Measurements from ENCODE around the gene SPINK13. TPM values are rescaled to one million over a fixed set of nuclear protein-coding genes. Genes with fewer than 3 reads are reported as not detected.

The SPINK13 gene
- total RNA-seq, 1 donor from 2014 or later = not detected

DNA sequence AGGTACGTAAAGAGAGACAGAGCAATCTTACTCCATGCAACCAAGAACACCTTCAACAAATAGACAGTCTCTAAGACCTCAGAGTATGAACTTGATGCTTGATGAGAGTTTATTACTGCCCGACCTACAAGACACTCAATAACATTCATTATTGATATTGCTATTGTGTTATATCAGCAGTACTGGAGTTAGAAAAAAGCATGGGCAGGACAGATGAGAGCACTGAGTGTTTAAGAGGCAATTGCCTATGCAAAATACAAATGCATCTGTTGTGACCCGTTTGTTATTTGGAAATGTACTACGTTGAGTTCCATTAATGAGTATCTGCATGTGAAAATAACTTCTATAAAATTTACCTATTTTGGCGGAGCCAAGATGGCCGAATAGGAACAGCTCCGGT lies 38.4 kb upstream of the SPINK13 start:
- no peak for DNase-seq (ENCODE audit: low spot score)
- no peaks in the 10 kb centered on the region for H3K4me1 Mint-ChIP-seq (ENCODE audit: low read depth)
- peaks cover 16% of the 10 kb centered on the region for H3K27me3 Mint-ChIP-seq (ENCODE audit: low read depth)
- H3K27ac Mint-ChIP-seq (ENCODE audit: unreplicated experiment) = no peak overlapping the region
- H3K4me3 Mint-ChIP-seq (ENCODE audit: unreplicated experiment) = no peak overlapping the region
- H3K36me3 Mint-ChIP-seq (ENCODE audit: low read depth) = no peaks in the 10 kb centered on the region
- no peaks in the 10 kb centered on the region for H3K9me3 Mint-ChIP-seq (ENCODE audit: low read depth)
- TF ChIP-seq, protein P1, sequence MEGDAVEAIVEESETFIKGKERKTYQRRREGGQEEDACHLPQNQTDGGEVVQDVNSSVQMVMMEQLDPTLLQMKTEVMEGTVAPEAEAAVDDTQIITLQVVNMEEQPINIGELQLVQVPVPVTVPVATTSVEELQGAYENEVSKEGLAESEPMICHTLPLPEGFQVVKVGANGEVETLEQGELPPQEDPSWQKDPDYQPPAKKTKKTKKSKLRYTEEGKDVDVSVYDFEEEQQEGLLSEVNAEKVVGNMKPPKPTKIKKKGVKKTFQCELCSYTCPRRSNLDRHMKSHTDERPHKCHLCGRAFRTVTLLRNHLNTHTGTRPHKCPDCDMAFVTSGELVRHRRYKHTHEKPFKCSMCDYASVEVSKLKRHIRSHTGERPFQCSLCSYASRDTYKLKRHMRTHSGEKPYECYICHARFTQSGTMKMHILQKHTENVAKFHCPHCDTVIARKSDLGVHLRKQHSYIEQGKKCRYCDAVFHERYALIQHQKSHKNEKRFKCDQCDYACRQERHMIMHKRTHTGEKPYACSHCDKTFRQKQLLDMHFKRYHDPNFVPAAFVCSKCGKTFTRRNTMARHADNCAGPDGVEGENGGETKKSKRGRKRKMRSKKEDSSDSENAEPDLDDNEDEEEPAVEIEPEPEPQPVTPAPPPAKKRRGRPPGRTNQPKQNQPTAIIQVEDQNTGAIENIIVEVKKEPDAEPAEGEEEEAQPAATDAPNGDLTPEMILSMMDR (IDR thresholded peaks at IDR 0.05) = no peak

DNA sequence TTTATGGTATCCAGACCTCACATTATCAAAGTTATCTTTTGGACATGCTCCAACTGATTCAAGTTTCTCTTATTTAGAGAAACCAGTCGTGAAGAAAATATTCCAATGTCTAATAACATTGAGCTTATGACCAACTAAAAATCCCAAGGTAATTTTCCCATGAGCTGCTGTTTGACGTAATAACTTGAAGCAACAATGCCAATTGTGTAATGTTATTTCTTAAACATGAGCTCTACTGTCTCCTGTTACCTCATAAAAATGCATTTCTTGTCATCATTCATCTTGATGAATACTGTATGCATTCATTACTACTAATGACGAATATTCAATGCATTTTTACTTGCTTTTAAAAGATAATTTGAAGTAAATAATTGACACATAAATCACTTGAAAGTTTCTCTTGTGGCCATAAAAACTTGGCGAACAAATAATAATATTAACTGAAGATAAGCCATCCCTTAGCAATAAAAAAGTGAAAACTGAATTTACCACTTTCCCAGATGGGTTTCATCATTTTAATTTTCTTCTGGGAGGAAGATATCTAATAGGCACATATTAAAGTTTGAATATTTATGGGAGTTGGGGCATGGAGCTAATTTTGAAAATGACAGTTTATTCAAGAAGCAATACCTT lies 30.7 kb upstream of the SPINK13 start:
- TF ChIP-seq, protein P1 (IDR thresholded peaks at IDR 0.05) = no peak
- no peak for DNase-seq (ENCODE audit: low spot score)
- peaks cover 11% of the 10 kb centered on the region for H3K27me3 Mint-ChIP-seq (ENCODE audit: low read depth)
- no peaks in the 10 kb centered on the region for H3K36me3 Mint-ChIP-seq (ENCODE audit: low read depth)
- no peaks in the 10 kb centered on the region for H3K9me3 Mint-ChIP-seq (ENCODE audit: low read depth)
- no peaks in the 10 kb centered on the region for H3K4me1 Mint-ChIP-seq (ENCODE audit: low read depth)
- H3K4me3 Mint-ChIP-seq (ENCODE audit: unreplicated experiment) = no peak overlapping the region
- no peak overlapping the region for H3K27ac Mint-ChIP-seq (ENCODE audit: unreplicated experiment)

DNA sequence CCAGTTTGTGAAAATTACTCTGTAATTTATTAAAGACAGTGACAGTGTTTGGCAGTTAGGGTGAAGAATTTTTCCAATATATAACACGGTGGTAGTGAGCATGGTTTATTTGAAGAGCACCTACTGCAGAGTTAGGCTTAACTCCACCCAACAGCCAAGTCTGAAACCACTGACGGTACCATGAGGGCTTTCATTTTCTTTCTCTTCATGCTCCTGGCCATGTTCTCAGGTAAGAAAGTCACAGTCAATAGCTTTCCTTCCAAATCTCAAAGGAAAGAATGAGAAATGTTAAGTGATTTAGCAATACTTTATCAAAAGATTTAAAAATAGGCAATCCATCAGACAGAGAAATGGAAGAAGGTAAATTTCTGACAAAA lies 30.2 kb upstream of the SPINK13 start, which contains the start of gene MARCOL:
Gene MARCOL (plus strand): TSS at position 108 of the 377 bp plus-strand sequence. CDS start 73 bp downstream, at position 181.
- Mint-ChIP-seq H3K4me3 (ENCODE audit: unreplicated experiment) (no peak within 1 kb of the TSS), H3K27me3 (ENCODE audit: low read depth) (peaks cover 11% of the 10 kb centered on the region), H3K9me3 (ENCODE audit: low read depth) (no peaks in the 10 kb centered on the region), H3K27ac (ENCODE audit: unreplicated experiment) (no peak within 1 kb of the TSS), H3K4me1 (ENCODE audit: low read depth) (no peaks in the 10 kb centered on the region), H3K36me3 (ENCODE audit: low read depth) (no peaks in the 10 kb centered on the region)
- TF ChIP-seq, protein P1 (IDR thresholded peaks at IDR 0.05) = no peak
- no peak for DNase-seq (ENCODE audit: low spot score)

DNA sequence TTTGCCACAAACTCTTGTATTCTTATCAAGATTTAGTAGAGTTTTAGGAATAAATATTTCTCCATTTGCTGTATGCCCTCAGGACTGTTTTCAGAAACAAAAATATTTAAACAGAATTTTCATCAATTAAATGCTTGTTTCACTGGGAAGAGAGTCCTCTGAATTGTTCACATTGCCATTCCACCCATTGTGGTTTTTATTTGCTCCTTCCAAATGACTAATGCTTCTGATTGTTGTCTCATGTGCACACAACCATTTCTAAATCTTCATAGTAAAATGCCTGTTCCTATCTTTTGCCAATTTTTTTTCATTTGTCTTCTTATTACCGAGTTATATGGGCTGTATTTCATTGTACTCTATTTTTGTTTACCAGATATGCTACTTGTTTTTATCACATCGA lies 19.7 kb upstream of the SPINK13 start:
- Mint-ChIP-seq H3K36me3 (ENCODE audit: low read depth) (no peaks in the 10 kb centered on the region), H3K9me3 (ENCODE audit: low read depth) (peaks cover 8% of the 10 kb centered on the region), H3K4me3 (ENCODE audit: unreplicated experiment) (no peak overlapping the region), H3K4me1 (ENCODE audit: low read depth) (no peaks in the 10 kb centered on the region), H3K27me3 (ENCODE audit: low read depth) (peaks cover 4% of the 10 kb centered on the region), H3K27ac (ENCODE audit: unreplicated experiment) (no peak overlapping the region)
- DNase-seq (ENCODE audit: low spot score) = no peak
- TF ChIP-seq, protein P1 (IDR thresholded peaks at IDR 0.05) = no peak

DNA sequence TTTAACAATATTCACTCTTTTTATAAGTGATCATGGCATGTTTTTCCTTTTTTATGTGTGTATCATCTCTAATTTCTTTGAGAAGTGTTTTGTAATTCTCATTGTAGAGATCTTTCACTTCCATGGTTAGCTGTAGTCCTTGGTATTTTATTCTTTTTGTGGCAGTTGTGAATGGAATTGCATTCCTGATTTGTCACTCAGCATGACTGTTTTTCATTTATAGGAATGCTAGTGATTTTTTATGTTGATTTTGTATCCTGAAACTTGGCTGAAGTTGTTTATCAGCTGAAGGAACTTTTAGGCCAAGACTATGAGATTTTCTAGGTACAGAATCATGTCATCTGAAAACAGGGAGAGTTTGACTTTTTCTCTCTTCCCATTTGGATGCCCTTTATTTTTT lies 13.1 kb upstream of the SPINK13 start:
- DNase-seq (ENCODE audit: low spot score) = no peak

More for the DNA sequence above, 13.1 kb upstream of the SPINK13 start:
- TF ChIP-seq, protein P1 (IDR thresholded peaks at IDR 0.05) = no peak
- no peaks in the 10 kb centered on the region for H3K4me1 Mint-ChIP-seq (ENCODE audit: low read depth)
- H3K27me3 Mint-ChIP-seq (ENCODE audit: low read depth) = no peaks in the 10 kb centered on the region
- peaks cover 36% of the 10 kb centered on the region for H3K9me3 Mint-ChIP-seq (ENCODE audit: low read depth)
- H3K27ac Mint-ChIP-seq (ENCODE audit: unreplicated experiment) = no peak overlapping the region
- no peak overlapping the region for H3K4me3 Mint-ChIP-seq (ENCODE audit: unreplicated experiment)
- peaks cover 6% of the 10 kb centered on the region for H3K36me3 Mint-ChIP-seq (ENCODE audit: low read depth)
